HL-60/S4 (cell line): ENCODE measurements around the gene GFER.
"Not testable (repeated sequence)": the region's sequence is repeated elsewhere in the genome, so short reads cannot be mapped to it uniquely, and the experiment has no call there.

Experiments
- in situ Hi-C: fragments of 300-500 bp; cut with MboI; formaldehyde crosslinking; loops from 2 replicates; pipeline ENCODE4 v1.14.3; 2022; ENCODE audit warnings: low sequenced_read_pairs

GFER gene

DNA sequence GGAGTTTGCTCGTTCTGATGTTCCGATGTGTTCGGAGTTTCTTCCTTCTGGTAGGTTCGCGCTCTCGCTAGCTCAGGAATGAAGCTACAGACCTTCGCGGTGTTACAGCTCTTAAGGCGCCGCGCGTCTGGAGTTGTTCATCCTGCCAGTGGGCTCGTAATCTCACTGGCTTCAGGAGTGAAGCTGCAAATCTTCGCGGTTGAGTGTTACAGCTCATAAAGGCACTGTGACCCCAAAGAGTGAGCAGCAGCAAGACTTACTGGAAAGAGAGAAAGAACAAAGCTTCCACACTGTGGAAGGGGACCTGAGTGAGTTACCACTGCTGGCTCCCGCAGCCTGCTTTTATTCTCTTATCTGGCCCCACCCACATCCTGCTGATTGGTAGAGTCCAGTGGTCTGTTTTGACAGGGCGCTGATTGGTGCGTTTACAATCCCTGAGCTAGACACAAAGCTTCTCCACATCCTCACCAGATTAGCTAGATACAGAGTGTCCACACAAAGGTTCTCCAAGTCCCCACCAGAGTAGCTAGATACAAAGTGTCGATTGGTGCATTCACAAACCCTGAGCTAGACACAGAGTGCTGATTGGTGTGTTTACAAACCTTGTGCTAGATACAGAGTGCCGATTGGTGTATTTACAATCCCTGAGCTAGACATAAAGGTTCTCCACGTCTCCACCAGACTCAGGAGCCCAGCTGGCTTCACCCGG lies 26.4 kb upstream of the GFER start:
- in situ Hi-C loops = not testable (repeated sequence)

- in situ Hi-C loops = not testable (repeated sequence)
These were observed 25.9 kb upstream of the GFER start for GRCh38 chr16:1958143-1958491.

GRCh38 chr16:1958715-1959268 lies 25.2 kb upstream of the GFER start:
- in situ Hi-C loops = no loop called here

GRCh38 chr16:1959269-1960039 lies 24.5 kb upstream of the GFER start, which contains the start of gene NDUFB10:
Gene NDUFB10 (plus strand): TSS chr16:1959538. CDS start chr16:1959625, 87 bp downstream.
- in situ Hi-C loops = no loop called here

GRCh38 chr16:1960665-1961630 lies 23.0 kb upstream of the GFER start:
- in situ Hi-C loops = no loop called here

- in situ Hi-C loops = no loop called here
These were observed 22.3 kb upstream of the GFER start for GRCh38 chr16:1961651-1962067.

- in situ Hi-C loops = not testable (repeated sequence)
These were observed 21.5 kb upstream of the GFER start for GRCh38 chr16:1962161-1963153.

DNA sequence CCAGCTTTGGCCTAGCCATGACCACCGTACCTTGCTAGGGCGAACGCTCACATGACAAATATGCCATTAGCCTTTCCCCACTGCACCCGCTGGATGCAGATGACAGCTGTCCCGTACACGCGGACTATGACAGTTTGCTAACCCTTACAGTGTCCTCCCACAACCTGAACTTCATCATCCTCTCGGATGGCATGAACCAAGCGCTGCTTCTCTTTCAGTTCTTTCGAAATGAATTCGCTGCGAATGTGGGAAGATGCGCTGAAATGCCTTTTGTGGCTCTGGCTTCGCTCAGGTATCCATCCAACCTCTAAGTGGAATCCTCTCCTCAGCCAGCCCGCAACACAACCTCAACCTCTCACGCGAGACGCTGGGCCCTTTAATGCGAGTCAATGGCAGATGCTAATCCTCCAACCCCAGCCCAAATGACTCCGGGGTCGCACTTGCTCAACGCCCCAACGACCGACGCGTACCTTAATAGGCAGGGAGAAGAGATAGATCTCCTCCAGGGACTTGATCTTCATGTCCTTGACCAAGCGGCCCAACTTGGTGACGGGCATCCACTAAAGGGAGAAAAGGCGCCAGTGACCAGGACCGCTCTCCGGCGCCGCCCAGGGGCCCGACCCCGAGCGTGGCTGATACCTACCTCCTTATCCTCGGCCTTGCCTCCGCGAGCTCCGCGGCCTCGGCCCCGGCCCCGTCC lies 20.0 kb upstream of the GFER start:
- in situ Hi-C loops = no loop called here

GRCh38 chr16:1964506-1965395 lies 19.2 kb upstream of the GFER start, which contains the start of gene RPS2:
Gene RPS2 (minus strand): TSS chr16:1964826. CDS start chr16:1964625, 201 bp downstream.
- in situ Hi-C loops = no loop called here

DNA sequence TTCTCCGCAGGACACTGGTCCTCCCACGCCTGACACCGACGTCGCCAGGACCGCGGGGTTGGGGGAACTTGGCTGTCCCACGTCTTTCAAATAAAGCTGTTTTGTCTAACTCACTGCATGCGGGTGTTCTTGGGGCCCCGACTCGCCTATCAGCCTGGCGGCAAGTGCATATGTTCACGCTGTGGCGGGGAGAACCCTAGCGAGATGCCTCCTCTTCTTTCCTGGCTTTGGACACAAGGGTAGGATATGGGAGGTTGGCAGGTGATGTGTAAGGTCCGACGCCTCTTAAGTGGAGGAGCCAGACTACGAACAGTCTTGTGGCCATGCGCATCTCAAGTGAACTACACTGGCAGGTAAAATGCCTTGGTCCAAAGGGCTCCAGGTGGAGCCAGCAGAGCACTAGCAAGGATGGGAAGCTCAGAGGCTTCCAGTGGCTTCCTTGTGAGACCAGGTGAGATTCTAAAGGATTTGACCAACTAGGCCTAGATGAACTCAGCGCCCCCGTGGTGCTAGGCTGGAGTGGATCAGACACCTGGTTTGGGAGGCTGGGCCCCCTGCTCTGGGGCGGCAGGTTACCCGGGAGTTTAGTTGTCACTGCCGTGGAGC lies 18.5 kb upstream of the GFER start:
- in situ Hi-C loops = no loop called here

GRCh38 chr16:1966460-1966859 lies 17.5 kb upstream of the GFER start, which contains the start of gene RNF151:
Gene RNF151 (plus strand): TSS chr16:1966856. CDS start chr16:1966882, 26 bp downstream.
- in situ Hi-C loops = no loop called here

DNA sequence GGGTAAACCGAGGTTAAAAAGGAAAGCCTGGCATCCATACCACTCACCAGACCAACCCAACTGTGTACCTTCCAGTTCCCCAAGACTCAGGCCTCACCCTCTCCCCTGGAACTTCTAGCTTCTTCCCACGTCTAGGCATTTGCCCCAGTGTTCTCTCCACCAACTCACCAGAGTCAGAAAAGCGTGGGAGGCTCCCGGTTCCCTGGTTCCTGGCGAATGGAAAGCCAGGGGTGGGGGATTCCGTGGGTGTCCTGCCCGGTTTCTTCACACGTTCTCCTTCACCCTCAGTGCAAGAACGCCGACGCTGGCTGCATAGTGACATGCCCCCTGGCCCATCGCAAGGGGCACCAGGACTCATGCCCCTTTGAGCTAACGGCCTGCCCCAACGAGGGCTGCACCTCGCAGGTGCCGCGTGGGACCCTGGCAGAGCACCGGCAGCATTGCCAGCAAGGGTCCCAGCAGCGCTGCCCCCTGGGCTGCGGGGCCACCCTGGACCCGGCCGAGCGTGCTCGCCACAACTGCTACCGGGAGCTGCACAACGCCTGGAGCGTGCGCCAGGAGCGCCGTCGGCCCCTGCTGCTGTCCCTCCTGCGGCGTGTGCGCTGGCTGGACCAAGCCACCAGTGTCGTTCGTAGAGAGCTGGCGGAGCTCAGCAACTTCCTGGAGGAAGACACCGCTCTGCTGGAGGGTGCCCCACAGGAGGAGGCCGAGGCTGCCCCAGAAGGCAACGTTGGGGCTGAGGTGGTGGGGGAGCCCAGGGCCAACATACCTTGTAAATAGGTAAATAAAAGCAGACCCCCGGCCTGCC lies 15.6 kb upstream of the GFER start:
- in situ Hi-C loops = no loop called here

- in situ Hi-C loops = no loop called here
These were observed 12.1 kb upstream of the GFER start, which contains the start of gene TBL3 for GRCh38 chr16:1971796-1972489. Gene TBL3 (plus strand): TSS chr16:1972053. CDS start chr16:1972165, 112 bp downstream.

- in situ Hi-C loops = no loop called here
These were observed 11.5 kb upstream of the GFER start for GRCh38 chr16:1972490-1972877.

GRCh38 chr16:1973461-1974156 lies 10.4 kb upstream of the GFER start:
- in situ Hi-C loops = no loop called here
